GM18517 (cell line): ENCODE results near the gene SULT1C2.

ENCODE experiments used
- ATAC-seq: cut with Tn5 transposase; IDR thresholded peaks from one replicate; pipeline ENCODE4 v1.9.1; 2021; ENCODE audit warnings: mild to moderate bottlenecking, moderate library complexity; ENCODE audit not compliant: unreplicated experiment

Gene SULT1C2

GRCh38 chr2:108287169-108287568 is 1.5 kb upstream of the SULT1C2 start:
- ATAC-seq = no peak

- no peak for ATAC-seq
Observed at GRCh38 chr2:108293850-108294249, 5.2 kb downstream of the SULT1C2 start.

- no peak for ATAC-seq
Observed at GRCh38 chr2:108297436-108298141, 8.9 kb downstream of the SULT1C2 start.

GRCh38 chr2:108301558-108301957 is 12.9 kb downstream of the SULT1C2 start:
- no peak for ATAC-seq

GRCh38 chr2:108304975-108305374 is 16.3 kb downstream of the SULT1C2 start:
- ATAC-seq = peak; percentile 49

GRCh38 chr2:108305901-108306300 is 17.2 kb downstream of the SULT1C2 start:
- no peak for ATAC-seq

GRCh38 chr2:108309903-108310302 is 21.2 kb downstream of the SULT1C2 start:
- ATAC-seq = no peak

GRCh38 chr2:108314586-108315296 is 26.0 kb downstream of the SULT1C2 start:
- ATAC-seq = no peak

GRCh38 chr2:108315444-108315934 is 26.8 kb downstream of the SULT1C2 start:
- ATAC-seq = no peak

- no peak for ATAC-seq
Observed at GRCh38 chr2:108316033-108316432, 27.3 kb downstream of the SULT1C2 start.

- ATAC-seq = no peak
Observed at GRCh38 chr2:108316461-108317258, 28.0 kb downstream of the SULT1C2 start.

- ATAC-seq = no peak
Observed at GRCh38 chr2:108320326-108320922, 31.7 kb downstream of the SULT1C2 start.

- no peak for ATAC-seq
Observed at GRCh38 chr2:108323619-108324018, 34.9 kb downstream of the SULT1C2 start.

- no peak for ATAC-seq
Observed at GRCh38 chr2:108324531-108325255, 36.0 kb downstream of the SULT1C2 start.

GRCh38 chr2:108325756-108326155 is 37.1 kb downstream of the SULT1C2 start:
- ATAC-seq = no peak

GRCh38 chr2:108329771-108330170 is 41.1 kb downstream of the SULT1C2 start:
- ATAC-seq = no peak

- no peak for ATAC-seq
Observed at GRCh38 chr2:108330979-108331378, 42.3 kb downstream of the SULT1C2 start.

GRCh38 chr2:108345951-108346350 is 57.3 kb downstream of the SULT1C2 start:
- no peak for ATAC-seq

GRCh38 chr2:108346827-108347226 is 58.1 kb downstream of the SULT1C2 start:
- ATAC-seq = no peak

GRCh38 chr2:108347786-108348185 is 59.1 kb downstream of the SULT1C2 start:
- no peak for ATAC-seq
